Fibroblast of villous mesenchyme (primary cell): ENCODE measurements around the gene DHRS3. TPM values are rescaled to one million over a fixed set of nuclear protein-coding genes. Genes with fewer than 3 reads are reported as not detected.
A peak's percentile ranks its signal among the peaks of the same experiment; 100 is the strongest.

Source experiments
- DNase-seq: peaks from one replicate; pipeline ENCODE4 v3.0.0-alpha.2; 2010; ENCODE audit warnings: low read depth
- H3K4me3 ChIP-seq: 2 replicates; pipeline ENCODE4 v1.5.1; 2011; ENCODE audit warnings: low read depth, mild to moderate bottlenecking, low read length
- total RNA-seq: library from RNA; depleted of rRNA; stranded (reverse); fragments of >200 nt; gene quantifications from 2 replicates; pipeline ENCODE4 v1.2.3, GENCODE V29; 2012
- TF ChIP-seq, protein P1 (sequence below): IDR thresholded peaks from 2 replicates; pipeline ENCODE4 v1.5.1; 2012; ENCODE audit warnings: low read depth, mild to moderate bottlenecking, low read length; ENCODE audit not compliant: insufficient read depth

DHRS3 gene
- total RNA-seq, 1 donor, result 137 TPM

- no peak for DNase-seq
- no peak overlapping the region for H3K4me3 ChIP-seq
- TF ChIP-seq, protein P1, sequence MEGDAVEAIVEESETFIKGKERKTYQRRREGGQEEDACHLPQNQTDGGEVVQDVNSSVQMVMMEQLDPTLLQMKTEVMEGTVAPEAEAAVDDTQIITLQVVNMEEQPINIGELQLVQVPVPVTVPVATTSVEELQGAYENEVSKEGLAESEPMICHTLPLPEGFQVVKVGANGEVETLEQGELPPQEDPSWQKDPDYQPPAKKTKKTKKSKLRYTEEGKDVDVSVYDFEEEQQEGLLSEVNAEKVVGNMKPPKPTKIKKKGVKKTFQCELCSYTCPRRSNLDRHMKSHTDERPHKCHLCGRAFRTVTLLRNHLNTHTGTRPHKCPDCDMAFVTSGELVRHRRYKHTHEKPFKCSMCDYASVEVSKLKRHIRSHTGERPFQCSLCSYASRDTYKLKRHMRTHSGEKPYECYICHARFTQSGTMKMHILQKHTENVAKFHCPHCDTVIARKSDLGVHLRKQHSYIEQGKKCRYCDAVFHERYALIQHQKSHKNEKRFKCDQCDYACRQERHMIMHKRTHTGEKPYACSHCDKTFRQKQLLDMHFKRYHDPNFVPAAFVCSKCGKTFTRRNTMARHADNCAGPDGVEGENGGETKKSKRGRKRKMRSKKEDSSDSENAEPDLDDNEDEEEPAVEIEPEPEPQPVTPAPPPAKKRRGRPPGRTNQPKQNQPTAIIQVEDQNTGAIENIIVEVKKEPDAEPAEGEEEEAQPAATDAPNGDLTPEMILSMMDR, result no peak
Observed at GRCh38 chr1:12610305-12610935, 7.6 kb downstream of the DHRS3 start.

GRCh38 chr1:12609469-12610003 lies 8.5 kb downstream of the DHRS3 start:
- no peak for DNase-seq
- TF ChIP-seq, protein P1, result no peak
- no peak overlapping the region for H3K4me3 ChIP-seq

GRCh38 chr1:12608311-12608957 lies 9.6 kb downstream of the DHRS3 start:
- no peak for DNase-seq
- no peak overlapping the region for H3K4me3 ChIP-seq
- TF ChIP-seq, protein P1, result no peak

- no peak for DNase-seq
- no peak overlapping the region for H3K4me3 ChIP-seq
- TF ChIP-seq, protein P1, result no peak
Observed at GRCh38 chr1:12607263-12607662, 10.7 kb downstream of the DHRS3 start.

DNA sequence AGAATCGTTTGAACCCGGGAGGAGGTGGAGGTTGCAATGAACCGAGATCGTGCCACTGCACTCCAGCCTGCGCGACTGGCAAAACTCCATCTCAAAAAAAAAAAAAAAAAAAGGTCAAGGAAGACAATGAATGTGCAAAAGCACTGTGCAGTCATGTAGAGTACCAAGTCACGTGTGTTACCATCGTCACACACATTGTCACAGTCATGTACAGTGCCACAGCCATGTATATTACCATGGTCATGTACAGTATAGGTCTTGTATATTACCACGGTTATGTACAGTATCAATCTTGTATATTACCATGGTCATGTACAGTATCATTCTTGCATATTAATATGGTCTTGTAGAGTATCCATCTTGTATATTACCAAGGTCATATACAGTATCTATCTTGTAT lies 13.0 kb downstream of the DHRS3 start:
- TF ChIP-seq, protein P1, result no peak
- no peak overlapping the region for H3K4me3 ChIP-seq
- no peak for DNase-seq

DNA sequence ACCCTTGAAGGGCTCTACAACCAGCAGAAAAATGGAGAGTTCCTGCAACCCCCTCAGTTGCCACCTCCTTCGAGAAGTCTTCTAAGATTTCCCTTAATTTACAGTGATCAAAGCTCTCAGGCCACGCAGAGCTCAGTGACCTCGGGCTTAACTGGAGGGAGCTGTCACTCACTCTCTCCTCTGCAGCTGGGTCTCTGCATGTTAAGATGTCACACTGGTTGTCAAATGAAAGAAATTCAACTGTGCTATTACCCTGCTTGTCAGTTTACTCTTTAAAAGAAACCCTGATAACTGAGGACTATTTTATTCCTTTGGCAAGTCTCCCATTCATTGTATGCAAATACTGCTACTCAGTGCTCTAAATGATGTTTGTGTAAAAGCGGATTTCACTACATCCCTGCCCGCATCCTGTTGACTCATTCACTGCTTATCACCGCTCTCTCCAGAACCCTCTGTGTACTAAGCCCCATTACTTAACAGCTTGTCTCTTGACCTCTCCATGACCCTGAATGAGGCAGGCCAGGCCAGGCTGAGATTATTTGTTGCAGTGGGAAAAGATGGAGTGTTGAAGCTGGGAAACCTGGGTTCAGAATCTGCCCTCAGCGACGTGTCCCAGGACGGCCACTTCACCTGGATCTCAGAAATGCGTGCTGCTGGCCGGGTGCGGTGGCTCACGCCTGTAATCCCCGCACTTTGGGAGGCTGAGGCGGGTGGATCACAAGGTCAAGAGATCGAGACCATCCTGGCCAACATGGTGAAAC lies 13.7 kb downstream of the DHRS3 start:
- TF ChIP-seq, protein P1, result no peak
- H3K4me3 ChIP-seq, result no peak overlapping the region
- DNase-seq, result peak; percentile 99
